Fibroblast of pulmonary artery (primary cell): ENCODE results near the gene PDCD2L.

Source experiments
- DNase-seq: peaks from one replicate; pipeline ENCODE4 v3.0.0-alpha.2; 2010; ENCODE audit warnings: low read depth
- H3K4me3 ChIP-seq: replicated peaks from 2 replicates; pipeline ENCODE4 v1.5.1; 2011; ENCODE audit warnings: low read depth, mild to moderate bottlenecking, control low read depth, low read length, moderate library complexity
- CTCF ChIP-seq: IDR thresholded peaks from 2 replicates; pipeline ENCODE4 v1.5.1; 2011; ENCODE audit warnings: mild to moderate bottlenecking, control low read depth, low read length, inconsistent platforms; ENCODE audit errors: missing control alignments

PDCD2L gene, protein sequence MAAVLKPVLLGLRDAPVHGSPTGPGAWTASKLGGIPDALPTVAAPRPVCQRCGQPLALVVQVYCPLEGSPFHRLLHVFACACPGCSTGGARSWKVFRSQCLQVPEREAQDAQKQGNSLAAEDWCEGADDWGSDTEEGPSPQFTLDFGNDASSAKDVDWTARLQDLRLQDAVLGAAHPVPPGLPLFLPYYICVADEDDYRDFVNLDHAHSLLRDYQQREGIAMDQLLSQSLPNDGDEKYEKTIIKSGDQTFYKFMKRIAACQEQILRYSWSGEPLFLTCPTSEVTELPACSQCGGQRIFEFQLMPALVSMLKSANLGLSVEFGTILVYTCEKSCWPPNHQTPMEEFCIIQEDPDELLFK

DNA sequence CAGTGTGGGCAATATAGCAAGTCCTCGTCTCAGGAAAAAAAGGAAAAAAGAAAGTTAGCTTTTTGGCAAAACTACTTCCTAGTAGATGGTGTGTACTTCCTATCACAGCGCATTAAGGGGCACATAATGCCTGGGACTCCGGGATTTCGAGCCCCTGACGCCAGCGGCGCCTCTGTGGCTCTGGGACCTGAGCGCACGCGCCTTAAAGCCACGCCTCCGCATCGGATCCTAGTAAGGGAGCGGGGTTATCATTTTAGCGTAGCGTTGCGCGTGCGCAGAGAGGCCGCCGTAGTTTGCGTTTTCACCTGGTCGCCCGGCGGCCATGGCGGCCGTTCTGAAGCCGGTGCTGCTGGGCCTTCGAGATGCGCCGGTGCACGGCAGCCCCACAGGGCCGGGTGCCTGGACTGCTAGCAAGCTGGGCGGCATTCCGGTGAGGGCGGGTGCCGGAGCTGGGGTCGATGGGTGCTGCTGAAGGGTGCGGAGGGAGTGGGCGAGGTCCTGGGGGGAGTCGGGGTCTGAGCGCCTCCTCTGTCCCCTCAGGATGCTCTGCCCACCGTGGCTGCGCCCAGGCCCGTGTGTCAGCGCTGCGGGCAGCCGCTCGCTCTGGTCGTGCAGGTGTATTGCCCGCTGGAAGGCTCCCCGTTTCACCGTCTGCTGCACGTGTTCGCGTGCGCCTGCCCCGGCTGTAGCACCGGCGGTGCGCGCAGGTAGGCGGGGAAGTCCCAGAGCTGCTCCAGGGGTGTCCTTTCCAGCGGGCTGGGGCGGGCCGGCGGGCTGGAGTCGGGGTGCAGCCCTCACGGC, at the start of gene PDCD2L:
Gene PDCD2L (plus strand): TSS at position 291 of the 801 bp plus-strand sequence. CDS start 32 bp downstream, at position 323.
- no peak for TF ChIP-seq CTCF
- H3K4me3 ChIP-seq = peak within 1 kb of the TSS; percentile 81
- DNase-seq = peak; percentile 88

- TF ChIP-seq CTCF = no peak
- no peak for DNase-seq
These were observed 49.0 kb upstream of the PDCD2L start for GRCh38 chr19:34355201-34355600.

DNA sequence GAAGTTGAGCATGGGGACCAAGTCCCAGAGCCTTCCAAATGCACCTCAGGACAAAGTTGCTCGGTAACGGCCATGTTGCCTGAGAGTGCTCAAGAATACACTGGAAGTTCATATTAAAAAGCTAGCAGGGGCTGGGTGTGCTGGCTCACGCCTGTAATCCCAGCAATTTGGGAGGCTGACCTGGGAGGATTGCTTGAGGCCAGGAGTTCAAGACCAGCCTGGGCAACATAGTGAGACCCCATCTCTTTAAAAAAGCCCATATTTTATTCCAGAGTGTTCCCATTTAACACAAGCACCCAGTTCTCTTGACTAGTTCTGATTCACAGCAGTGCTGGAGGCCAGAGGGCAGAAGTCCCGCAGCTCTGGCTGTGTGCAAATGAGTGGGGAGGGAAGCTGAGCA, 47.3 kb upstream of the PDCD2L start:
- no peak for DNase-seq
- no peak for TF ChIP-seq CTCF
- no peak overlapping the region for H3K4me3 ChIP-seq

More at GRCh38 chr19:34355201-34355600, 49.0 kb upstream of the PDCD2L start:
- no peak overlapping the region for H3K4me3 ChIP-seq

- TF ChIP-seq CTCF = no peak
- DNase-seq = no peak
- no peak overlapping the region for H3K4me3 ChIP-seq
These were observed 46.8 kb upstream of the PDCD2L start for GRCh38 chr19:34357431-34357830.

- peak; percentile 50 for TF ChIP-seq CTCF
- peak; percentile 98 for DNase-seq
- peak overlapping the region; percentile 43 for H3K4me3 ChIP-seq
These were observed 44.9 kb upstream of the PDCD2L start for GRCh38 chr19:34359140-34359953.

DNA sequence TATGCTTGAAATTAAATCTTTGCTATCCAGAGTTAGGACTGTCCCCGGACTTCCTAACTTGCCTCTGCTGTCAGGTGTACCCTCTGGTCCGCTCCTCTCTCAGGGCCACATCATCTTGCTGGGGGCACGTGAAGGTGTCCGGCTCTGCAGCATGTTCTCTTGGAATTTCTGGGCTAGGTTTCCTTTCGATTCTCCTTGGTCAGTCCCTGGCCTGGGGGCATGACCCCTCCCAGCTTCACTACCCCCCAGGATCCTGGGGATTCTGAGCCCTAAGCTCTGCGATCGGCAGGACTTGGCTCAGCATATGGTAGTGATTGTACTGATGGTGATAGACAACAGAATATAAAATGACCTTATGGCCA, 44.3 kb upstream of the PDCD2L start:
- no peak for TF ChIP-seq CTCF
- H3K4me3 ChIP-seq = peak overlapping the region; percentile 43
- no peak for DNase-seq
